GM18873 (cell line): ENCODE data around the gene PHF19.

Source experiments
- ATAC-seq: cut with Tn5 transposase; IDR thresholded peaks from one replicate; pipeline ENCODE4 v1.9.1; 2021; ENCODE audit warnings: mild to moderate bottlenecking, moderate library complexity, moderate number of reproducible peaks; ENCODE audit not compliant: unreplicated experiment, low FRiP score

The PHF19 gene

DNA sequence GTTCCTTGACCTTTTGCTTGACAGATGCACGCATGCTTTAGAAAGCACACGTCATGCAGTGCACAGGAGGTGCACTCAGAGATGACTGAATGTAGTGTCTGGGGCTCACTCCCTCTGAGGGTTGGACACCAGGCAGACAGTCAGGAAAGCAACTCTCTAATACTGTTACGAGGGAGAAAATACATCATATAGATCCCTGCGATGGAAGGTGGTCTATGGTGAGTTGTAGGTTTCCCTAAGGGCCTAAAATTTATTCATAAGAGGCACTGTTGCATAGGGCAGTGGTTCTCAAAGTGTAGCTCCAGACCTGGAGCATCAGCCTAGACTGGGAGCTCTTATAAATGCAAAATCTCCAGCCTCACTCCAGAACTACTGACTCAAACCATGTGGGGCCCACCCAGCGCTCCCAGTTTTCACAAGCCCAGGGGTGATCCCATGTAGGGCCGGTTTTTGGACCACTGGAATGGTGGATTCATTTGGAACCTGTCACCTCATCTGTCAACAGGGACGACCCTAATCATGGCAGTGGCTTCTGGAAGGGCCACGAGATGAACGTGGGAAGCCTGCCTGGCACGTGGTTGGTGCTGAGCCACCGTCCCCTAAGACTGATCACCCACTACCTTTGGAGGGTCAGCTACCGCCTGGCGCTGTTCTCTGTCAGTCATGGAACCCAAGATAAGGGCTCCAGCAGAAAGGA is 16.8 kb upstream of the PHF19 start:
- no peak for ATAC-seq

GRCh38 chr9:120892748-120893610 is 16.0 kb upstream of the PHF19 start:
- peak; percentile 66 for ATAC-seq

DNA sequence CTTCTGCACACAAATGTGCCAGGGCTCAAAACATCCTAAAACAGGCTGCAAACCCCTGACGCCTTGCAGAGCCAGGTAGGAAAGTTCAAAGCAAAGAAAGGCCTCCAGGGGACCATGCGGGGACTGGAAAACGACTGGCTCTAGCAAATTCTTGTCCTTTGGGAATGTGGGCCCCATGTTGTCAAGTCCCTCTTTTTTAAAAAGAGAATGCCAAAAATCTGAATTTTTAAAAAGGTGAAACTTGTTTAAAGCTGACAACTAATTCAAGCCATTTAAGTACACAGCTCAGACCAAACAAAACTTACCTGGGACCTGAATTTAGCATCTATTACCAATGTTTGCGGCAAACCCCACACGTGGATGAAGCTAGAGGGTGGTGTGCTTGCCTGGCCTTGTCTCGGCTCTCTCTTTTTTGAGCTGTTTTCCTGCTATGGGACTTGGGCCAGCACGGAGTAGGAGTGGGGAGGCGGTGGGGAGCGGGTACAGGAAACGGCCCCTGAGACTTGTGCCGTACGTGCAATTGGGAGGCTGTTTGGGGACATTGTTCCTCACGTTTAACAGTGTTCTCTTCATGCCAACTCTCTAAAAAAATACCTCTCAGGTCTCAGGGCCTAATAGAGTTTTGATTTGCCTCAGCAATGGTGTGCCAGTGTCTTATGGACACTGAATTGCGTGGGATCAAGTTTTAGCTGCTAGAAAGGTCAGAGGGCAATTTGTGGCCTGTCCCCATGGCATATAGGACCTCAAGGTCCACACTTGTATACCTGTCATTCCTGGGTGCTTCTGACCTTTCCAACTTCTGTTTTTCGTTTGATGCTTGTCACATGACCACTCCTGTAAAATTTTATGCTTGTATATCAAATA is 15.1 kb upstream of the PHF19 start:
- ATAC-seq, result peak; percentile 42

- no peak for ATAC-seq
Observed at GRCh38 chr9:120891245-120891883, 14.4 kb upstream of the PHF19 start.

DNA sequence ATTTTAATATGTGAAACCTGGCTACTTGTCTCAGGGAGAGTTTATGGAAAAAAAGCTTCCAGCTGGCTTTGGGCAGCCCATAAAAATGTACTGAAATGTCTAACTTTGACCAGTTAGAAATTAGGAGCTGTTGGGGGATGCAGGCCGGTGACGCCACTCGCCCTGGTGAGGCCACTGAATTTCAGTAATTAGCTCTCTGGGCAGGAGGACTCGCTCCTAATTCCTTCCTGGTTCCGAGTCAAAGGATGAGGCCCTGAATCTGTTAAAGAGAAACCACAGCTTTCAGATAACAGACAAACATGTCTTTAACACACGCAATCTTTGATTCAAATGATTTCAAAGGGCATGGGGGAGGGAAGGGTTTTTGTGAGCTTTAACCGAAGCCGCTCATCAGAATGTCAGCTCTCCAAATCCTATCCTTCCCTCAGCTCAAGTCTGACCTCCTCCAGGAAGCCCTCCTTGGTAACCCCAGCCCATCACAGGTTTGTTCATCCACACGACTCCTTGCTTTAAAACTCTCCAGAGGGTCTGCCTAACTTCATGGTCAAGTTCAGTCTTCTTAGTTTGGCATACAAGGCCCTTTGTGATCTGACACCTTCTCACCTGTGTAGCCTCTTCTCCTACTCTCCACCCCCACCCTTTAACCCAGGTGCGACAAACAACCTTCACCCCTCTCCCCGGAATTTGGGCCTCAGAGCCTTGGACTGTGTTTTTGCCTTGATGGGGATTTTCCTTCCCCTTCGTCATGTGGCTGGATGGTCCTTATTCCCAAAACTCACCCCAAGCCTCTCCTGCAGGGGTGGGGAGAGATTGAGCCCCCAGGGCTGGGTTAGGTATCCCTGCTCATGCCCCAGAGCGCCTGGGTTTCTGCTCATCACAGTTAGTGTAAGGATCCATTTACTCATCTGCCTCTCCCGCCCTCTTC is 13.6 kb upstream of the PHF19 start:
- ATAC-seq, result no peak

GRCh38 chr9:120889606-120890271 is 12.8 kb upstream of the PHF19 start:
- no peak for ATAC-seq

- ATAC-seq, result no peak
Observed at GRCh38 chr9:120888626-120889025, 11.6 kb upstream of the PHF19 start.

DNA sequence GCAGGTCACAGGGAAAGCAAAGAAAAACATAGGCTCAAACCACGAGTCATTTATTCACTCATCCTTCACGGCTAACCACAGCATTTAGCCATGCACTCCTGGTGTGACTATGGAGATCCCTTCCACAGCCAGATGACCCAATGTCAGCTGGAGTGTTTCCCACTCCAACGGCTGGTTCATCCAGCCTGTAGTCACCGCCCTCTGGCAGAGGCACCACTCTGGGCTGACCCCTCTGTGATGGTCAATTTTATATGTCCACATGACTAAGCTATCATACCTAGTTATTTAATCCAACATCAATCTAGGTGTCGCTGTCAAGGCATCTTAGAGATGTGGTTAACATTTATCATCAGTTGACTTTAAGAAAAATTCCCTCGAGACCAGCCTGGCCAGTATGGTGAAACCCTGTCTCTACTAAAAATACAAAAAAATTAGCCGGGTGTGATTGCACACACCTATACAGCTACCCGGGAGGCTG is 9.5 kb upstream of the PHF19 start:
- no peak for ATAC-seq

DNA sequence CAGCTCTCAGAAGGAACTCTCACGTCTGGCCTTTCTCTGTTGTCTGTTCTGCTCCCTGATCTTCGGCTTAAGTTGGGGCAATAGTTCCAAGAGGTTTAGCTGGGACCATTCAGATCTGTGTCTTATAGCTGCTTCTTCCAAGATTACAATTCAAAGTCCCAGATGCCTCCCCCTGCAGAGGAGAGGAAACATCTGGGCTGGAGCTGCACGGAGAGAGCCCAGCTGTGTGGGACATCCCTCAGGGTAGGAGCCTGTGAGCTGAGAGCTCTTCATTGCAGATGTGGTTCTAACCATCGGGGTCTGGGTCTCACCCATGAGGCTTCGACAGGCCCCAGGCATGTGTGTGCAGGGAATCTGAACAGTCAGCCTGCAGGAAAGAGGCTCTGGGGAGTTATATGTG is 9.0 kb upstream of the PHF19 start:
- no peak for ATAC-seq

- no peak for ATAC-seq
Observed at GRCh38 chr9:120885457-120885856, 8.5 kb upstream of the PHF19 start.

DNA sequence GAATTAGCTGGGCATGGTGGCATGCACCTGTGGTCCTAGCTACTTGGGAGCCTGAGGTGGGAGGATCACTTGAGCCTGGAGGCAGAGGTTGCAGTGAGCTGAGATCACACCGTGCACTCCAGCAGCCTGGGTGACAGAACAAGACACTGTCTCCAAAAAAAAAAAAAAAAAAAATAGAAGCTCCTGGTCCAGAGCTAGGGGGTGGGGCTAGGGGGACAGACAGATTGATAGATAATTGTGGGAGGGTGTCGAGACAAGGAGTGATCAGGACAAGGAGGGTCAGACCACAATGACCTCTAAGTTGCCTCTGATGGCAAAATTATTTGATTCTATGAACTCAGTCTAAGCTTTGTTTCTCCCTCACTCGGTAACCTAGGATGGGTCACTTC is 6.6 kb upstream of the PHF19 start:
- no peak for ATAC-seq

DNA sequence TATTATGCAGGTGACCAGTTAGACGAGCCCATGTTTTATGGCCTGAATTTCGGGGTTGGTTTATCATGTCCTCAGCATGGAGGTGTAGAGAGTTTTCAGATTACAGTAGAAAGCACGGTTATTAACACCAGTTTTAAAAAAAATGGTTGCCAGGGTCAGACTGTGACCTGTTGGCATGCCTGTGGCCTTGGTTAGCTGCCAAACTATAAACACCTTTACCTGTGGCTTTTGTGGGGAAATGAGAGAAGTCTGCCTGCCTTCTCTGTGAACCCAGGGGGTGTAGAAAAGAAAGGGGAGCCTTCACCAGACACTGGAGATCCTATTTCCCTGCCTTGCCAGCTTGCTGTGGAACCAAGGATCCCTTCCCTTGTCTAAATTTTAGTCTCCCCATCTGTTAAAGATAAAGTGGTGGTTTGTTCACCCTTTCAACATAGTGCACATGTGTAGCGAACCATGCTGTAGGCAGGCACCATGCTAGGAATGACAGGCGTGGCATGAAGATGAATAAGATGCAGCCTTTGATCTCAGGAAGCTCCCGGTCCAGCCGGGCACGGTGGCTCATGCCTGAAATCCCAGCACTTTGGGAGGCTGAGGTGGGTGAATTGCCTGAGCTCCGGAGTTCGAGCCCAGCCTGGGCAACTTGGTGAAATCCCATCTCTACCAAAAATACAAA is 6.1 kb upstream of the PHF19 start:
- ATAC-seq, result no peak

DNA sequence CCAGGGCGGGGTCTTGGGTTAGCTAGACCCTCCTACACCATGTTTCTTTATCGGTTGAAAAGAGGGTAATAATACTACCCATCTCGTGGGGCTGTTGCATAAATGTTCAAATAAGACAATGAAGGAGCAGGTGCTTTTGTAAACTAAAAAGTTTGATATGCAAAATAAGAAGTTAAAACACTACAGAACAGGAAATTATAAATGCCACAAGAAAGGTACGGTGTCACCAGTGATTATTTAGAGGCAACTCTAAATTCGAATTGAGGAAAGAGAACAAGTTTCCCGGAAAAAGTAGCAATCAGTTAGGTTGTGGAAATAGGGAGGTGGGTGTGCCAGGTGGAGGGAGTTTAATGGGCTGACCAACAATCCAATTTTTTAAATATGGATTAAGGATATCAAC is 2.5 kb upstream of the PHF19 start:
- ATAC-seq, result no peak

DNA sequence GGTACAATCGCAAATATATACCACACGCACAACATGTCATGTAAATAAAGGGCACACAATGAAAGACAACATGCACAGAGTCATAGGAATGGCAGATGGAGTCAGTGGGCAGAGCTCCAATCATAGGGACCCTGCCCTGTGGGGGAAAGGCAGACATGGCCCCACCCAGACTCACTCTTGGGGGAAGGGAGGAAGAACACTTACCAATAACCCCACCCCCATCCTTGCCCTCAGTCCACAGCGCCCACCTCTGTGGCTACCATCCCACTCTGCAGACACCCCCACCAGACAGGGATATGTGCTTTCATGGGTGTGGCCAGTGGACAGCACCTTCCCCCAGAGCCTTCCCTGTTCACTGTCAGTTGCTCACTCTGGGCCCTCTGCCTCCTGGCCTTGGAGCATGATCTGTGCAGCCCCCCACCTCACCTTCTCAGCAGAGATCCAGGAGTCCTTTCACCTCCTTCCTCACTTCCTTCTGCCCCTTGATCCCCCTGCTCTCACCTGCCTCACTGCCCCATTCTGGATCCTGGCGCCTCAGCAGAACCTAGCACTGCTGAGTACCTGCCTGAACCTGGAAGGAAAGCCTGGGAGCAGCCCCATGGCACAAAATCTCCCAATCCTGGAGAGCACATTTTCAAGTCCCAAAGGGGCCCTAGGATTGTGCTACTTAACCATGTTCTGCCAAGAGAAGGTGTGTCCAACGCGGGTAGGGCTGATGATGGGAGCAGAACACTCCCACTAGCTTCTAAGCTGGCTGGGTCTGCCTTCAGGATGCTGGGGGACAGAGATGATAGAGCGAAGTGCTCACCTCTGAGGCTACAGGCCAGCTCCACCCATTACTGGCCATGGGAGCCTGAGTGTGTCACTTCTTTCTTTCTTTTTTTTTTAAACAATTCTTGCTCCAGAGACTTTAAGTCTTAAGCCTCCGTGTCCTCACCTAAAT is 1.5 kb upstream of the PHF19 start:
- ATAC-seq, result no peak

- ATAC-seq, result no peak
Observed at GRCh38 chr9:120877276-120878034, 467 bp upstream of the PHF19 start.
